Thyroid gland (tissue), 4 donors: Measurements from ENCODE around the gene NFIX.

Experiments
- CTCF ChIP-seq, 6 experiments: fragments of 200-600 bp in 3 of 6; fragments of 450-650 bp in 3 of 6; sonication (generic) in 3 of 6; IDR thresholded peaks; one replicate each; pipeline ENCODE4 v1.5.1; 2016 to 2019; ENCODE audit warnings: antibody characterized with exemption in 6 of 6, mild to moderate bottlenecking in 2 of 6, inconsistent platforms in 1 of 6, moderate library complexity in 1 of 6
- POLR2A ChIP-seq, 2 donors: fragments of 450-650 bp; IDR thresholded peaks; one replicate each; pipeline ENCODE4 v1.6.1; 2017; ENCODE audit warnings: antibody characterized with exemption in 2 of 2, mild to moderate bottlenecking in 2 of 2, moderate library complexity in 1 of 2

- TF ChIP-seq CTCF (IDR thresholded peaks at IDR 0.05) = no peak
- TF ChIP-seq POLR2A (IDR thresholded peaks at IDR 0.05) = no peak
These were observed 101.8 kb downstream of the NFIX start for GRCh38 chr19:13097033-13097462.
